22Rv1 (cell line): Measurements from ENCODE around the gene USP17L21.
"Not testable (repeated sequence)": the region's sequence is repeated elsewhere in the genome, so short reads cannot be mapped to it uniquely, and the experiment has no call there.

Experiments used
- ZFX ChIP-seq: fragments of 450-650 bp; IDR thresholded peaks from 2 replicates; pipeline ENCODE4 v1.6.1; 2017; ENCODE audit warnings: antibody characterized with exemption, borderline replicate concordance
- TF ChIP-seq, protein P1 (sequence below): fragments of 450-650 bp; IDR thresholded peaks from 2 replicates; pipeline ENCODE4 v1.5.1; 2017; ENCODE audit warnings: mild to moderate bottlenecking

DNA sequence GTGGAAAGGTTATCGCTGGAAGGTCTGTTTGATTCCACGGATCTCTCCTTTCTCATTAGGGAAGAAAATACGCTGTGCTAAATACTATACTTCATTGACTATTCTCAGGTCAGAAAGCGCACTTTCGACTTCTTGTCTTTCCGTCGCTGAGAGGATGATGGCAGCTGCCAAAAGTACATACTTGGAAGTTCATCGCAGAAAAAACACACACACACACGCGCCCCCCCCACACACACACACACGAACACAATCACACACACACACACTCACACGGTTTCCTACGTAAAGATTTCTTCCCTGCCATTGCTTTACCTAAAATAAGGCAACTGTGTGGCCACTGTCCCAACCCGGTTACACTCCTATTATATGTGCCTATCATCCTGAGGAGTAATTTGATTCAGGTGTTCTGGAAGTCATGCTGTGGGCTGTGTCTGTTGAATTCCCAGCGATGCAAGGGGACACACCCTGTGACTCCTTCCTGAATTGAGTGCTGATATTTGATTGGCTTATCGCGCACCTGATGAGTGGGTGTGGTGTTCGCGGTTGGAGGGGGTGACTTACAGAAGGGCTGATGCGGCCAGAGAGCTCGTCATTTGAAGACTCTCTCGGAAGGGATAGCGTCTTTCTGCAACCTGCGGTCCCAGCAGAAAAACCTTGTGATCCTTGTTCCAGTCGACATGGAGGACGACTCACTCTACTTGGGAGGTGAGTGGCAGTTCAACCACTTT is 14.6 kb upstream of the USP17L21 start, which contains the start of gene USP17L18:
- TF ChIP-seq, protein P1, sequence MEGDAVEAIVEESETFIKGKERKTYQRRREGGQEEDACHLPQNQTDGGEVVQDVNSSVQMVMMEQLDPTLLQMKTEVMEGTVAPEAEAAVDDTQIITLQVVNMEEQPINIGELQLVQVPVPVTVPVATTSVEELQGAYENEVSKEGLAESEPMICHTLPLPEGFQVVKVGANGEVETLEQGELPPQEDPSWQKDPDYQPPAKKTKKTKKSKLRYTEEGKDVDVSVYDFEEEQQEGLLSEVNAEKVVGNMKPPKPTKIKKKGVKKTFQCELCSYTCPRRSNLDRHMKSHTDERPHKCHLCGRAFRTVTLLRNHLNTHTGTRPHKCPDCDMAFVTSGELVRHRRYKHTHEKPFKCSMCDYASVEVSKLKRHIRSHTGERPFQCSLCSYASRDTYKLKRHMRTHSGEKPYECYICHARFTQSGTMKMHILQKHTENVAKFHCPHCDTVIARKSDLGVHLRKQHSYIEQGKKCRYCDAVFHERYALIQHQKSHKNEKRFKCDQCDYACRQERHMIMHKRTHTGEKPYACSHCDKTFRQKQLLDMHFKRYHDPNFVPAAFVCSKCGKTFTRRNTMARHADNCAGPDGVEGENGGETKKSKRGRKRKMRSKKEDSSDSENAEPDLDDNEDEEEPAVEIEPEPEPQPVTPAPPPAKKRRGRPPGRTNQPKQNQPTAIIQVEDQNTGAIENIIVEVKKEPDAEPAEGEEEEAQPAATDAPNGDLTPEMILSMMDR = not testable (repeated sequence)
- TF ChIP-seq ZFX = not testable (repeated sequence)
